Adrenal gland (tissue), 12 donors: ENCODE measurements around the gene ZNF91. TPM values are rescaled to one million over a fixed set of nuclear protein-coding genes. Genes with fewer than 3 reads are reported as not detected.
"Not testable (repeated sequence)": the region's sequence is repeated elsewhere in the genome, so short reads cannot be mapped to it uniquely, and the experiment has no call there.

ENCODE experiments used
- DNase-seq, 7 donors: peaks; one replicate each; pipeline ENCODE4 v3.0.0-alpha.2; 2019 to 2020
- H3K27ac ChIP-seq, 5 donors: fragments of 200-600 bp; sonication (generic) in 4 of 5; 1 replicate in 3 of 5; 2 replicates in 2 of 5; pipeline versions ENCODE4 v1.5.1 to v1.8.0; 2016 to 2020; ENCODE audit warnings: mild to moderate bottlenecking in 1 of 5
- H3K27me3 ChIP-seq: fragments of 200-600 bp; 2 replicates; pipeline ENCODE4 v1.8.0; 2021
- H3K36me3 ChIP-seq, 2 donors: fragments of 200-600 bp; replicated peaks in 1 of 2; 1 replicate in 1 of 2; 2 replicates in 1 of 2; pipeline versions ENCODE4 v1.5.1 to v1.8.0; 2018 to 2022
- H3K4me1 ChIP-seq, 2 donors: fragments of 200-600 bp; replicated peaks in 1 of 2; 1 replicate in 1 of 2; 2 replicates in 1 of 2; pipeline versions ENCODE4 v1.5.1 to v1.8.0; 2018 to 2021
- H3K4me3 ChIP-seq, 4 donors: fragments of 200-600 bp; sonication (generic) in 3 of 4; one replicate each; pipeline ENCODE4 v1.5.1; 2016 to 2018
- H3K9me3 ChIP-seq, 3 donors: fragments of 200-600 bp; sonication (generic) in 1 of 3; replicated peaks in 1 of 3; 1 replicate in 2 of 3; 2 replicates in 1 of 3; pipeline versions ENCODE4 v1.5.1 to v1.8.0; 2016 to 2021
- CTCF ChIP-seq, 6 experiments: fragments of 450-650 bp in 4 of 6; fragments of 200-600 bp in 2 of 6; sonication (generic) in 1 of 6; IDR thresholded peaks; 1 replicate in 5 of 6; 2 replicates in 1 of 6; pipeline versions ENCODE4 v1.5.1 to v1.8.0; 2016 to 2021; ENCODE audit warnings: antibody characterized with exemption in 6 of 6, mild to moderate bottlenecking in 2 of 6, moderate library complexity in 1 of 6
- POLR2A ChIP-seq, 2 donors: fragments of 450-650 bp; IDR thresholded peaks; one replicate each; pipeline ENCODE4 v1.6.1; 2017; ENCODE audit warnings: antibody characterized with exemption in 2 of 2, mild to moderate bottlenecking in 2 of 2, moderate library complexity in 1 of 2
- WGBS, 4 donors: extraction: QIAGEN DNeasy Blood & Tissue Kit in 2 of 4; methylation state at CpG; one replicate each; pipeline versions ENCODE4 v1.1.5 to v1.1.7; 2013 to 2017; 5-methylcytosine and 5-hydroxymethylcytosine counted together
- intact Hi-C, 2 donors: fragments of 100-400 bp; cut with DNase I; formaldehyde crosslinking; loops; one replicate each; pipeline versions ENCODE4 v1.14.1 to v1.15.0; 2022 to 2023
- polyA plus RNA-seq, 3 donors: library from polyadenylated mRNA; stranded (reverse); fragments of 200-250 nt in 2 of 3; fragments of 350-450 nt in 1 of 3; fragmentation: Illumina TruSeq in 1 of 3; extraction: RNeasy Lipid Tissue Mini Kit (QIAGEN cat#74804) in 1 of 3; gene quantifications; one replicate each; pipeline ENCODE4 v1.2.3, GENCODE V29; 2013 to 2014
- total RNA-seq, 9 donors: library from RNA; depleted of rRNA in 4 of 9; stranded (reverse); fragments of >200 nt in 4 of 9; fragments of 120-200 nt in 1 of 9; fragmentation: NEBNext Ultra II Directional in 1 of 9; extraction: Animal tissue kit (Norgen Biotek cat#: 25700) in 1 of 9; gene quantifications; one replicate each; pipeline versions ENCODE4 v1.1.0 to v1.2.4, GENCODE V29; 2013 to 2023
- donor health status: healthy with polysubstance abuse.
- donor health status: Bipolar disorder and iron deficiency.
- donor health status: DM: yes; HTN: yes; CAD: no.
- donor health status: DM: no; HTN: no; CAD: no.
- donor health status: DM: no; HTN: no; CAD: no.
- donor health status: DM: yes; HTN: yes; CAD: no.

Gene ZNF91
- total and polyA plus RNA-seq, 12 donors: 12.9 to 81.1 (median 35.8) TPM

GRCh38 chr19:23399443-23399842 lies 4.2 kb upstream of the ZNF91 start:
- no peaks in the 10 kb centered on the region for H3K36me3 ChIP-seq
- no peak overlapping the region for H3K4me3 ChIP-seq
- no peak for TF ChIP-seq CTCF (IDR thresholded peaks at IDR 0.05)
- no peak for TF ChIP-seq POLR2A (IDR thresholded peaks at IDR 0.05)
- WGBS, 4 donors: 75 to 98% (median 92%) methylated on average over 3 of the region's 3 CpGs
- no peaks in the 10 kb centered on the region for H3K9me3 ChIP-seq
- H3K4me1 ChIP-seq: no peaks in the 10 kb centered on the region
- DNase-seq: no peak
- no peak overlapping the region for H3K27ac ChIP-seq
- H3K27me3 ChIP-seq: no peaks in the 10 kb centered on the region
- intact Hi-C loops: no loop called here

GRCh38 chr19:23395722-23396117 lies 449 bp upstream of the ZNF91 start:
- H3K4me3 ChIP-seq, intact Hi-C loops, DNase-seq, H3K9me3 ChIP-seq, H3K27me3 ChIP-seq, H3K36me3 ChIP-seq: not testable (repeated sequence)
- H3K27ac ChIP-seq: peak overlapping the region in 2 of 5 donors; percentile 38 to 97
- peaks cover 7 to 33% of the 10 kb centered on the region in 2 donors for H3K4me1 ChIP-seq
- 86 to 92% (median 92%) methylated on average over 10 of the region's 10 CpGs for WGBS, 4 donors

DNA sequence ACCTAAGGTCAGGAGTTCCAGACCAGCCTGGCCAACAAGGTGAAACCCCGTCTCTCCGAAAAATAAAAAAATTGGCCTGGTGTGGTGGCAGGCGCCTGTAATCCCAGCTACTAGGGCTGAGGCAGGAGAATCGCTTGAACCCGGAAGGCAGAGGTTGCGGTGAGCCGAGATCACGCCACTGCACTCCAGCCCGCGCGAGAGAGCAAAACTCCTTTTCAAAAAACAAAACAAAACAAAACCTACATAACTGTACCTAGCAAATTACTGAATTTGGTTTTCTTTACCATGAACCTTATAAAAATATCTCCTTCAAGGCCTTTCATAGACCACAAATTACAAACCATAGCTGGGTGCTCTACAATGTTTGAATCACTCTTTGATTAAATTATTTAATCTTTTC lies 760 bp downstream of the ZNF91 start:
- H3K36me3 ChIP-seq: no peaks in the 10 kb centered on the region
- WGBS, 4 donors: 1 to 3% (median 1%) methylated on average over 9 to 11 of the region's 11 CpGs
- intact Hi-C loops: no loop called here
- H3K4me1 ChIP-seq: peaks cover 7 to 33% of the 10 kb centered on the region in 2 donors
- no peaks in the 10 kb centered on the region for H3K27me3 ChIP-seq
- H3K27ac ChIP-seq: peak overlapping the region in 4 of 5 donors; percentile 88 to 99 (median 96)
- peak; percentile 33 to 73 (median 62) for DNase-seq
- peak overlapping the region; percentile 39 to 90 (median 82) for H3K4me3 ChIP-seq
- no peaks in the 10 kb centered on the region for H3K9me3 ChIP-seq
- no peak for TF ChIP-seq CTCF (IDR thresholded peaks at IDR 0.05)
- no peak for TF ChIP-seq POLR2A (IDR thresholded peaks at IDR 0.05)

DNA sequence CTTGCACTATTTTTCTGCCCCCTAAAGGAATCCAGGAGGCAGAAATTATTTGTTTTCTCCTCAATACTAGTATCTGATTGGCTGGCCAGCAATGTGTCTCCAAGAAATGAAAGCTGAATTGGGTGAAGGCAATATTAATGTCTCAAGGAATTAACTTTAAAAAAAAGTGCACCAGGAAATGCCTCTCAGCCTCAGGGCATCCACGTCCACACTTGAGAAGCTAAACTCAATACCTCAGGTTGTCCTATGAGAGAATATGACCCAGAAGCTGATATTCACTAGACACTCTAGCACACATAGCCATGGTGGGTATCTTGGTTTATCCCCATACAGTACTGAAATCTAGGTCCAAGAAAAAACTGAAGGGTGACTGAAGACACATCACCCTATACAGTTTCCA lies 2.1 kb downstream of the ZNF91 start:
- no peak for DNase-seq
- no peak for TF ChIP-seq POLR2A (IDR thresholded peaks at IDR 0.05)
- TF ChIP-seq CTCF (IDR thresholded peaks at IDR 0.05): no peak
- H3K27me3 ChIP-seq: no peaks in the 10 kb centered on the region
- H3K4me3 ChIP-seq: no peak overlapping the region
- intact Hi-C loops: no loop called here
- H3K9me3 ChIP-seq: no peaks in the 10 kb centered on the region
- peaks cover 7 to 33% of the 10 kb centered on the region in 2 donors for H3K4me1 ChIP-seq
- H3K36me3 ChIP-seq: no peaks in the 10 kb centered on the region
- no peak overlapping the region for H3K27ac ChIP-seq
- WGBS, 4 donors: 75 to 96% (median 79%) methylated on average over 1 of the region's 1 CpG

- intact Hi-C loops: no loop called here
- Histone ChIP-seq H3K4me3 (no peak overlapping the region), H3K4me1 (peaks cover 7 to 33% of the 10 kb centered on the region in 2 donors), H3K36me3 (no peaks in the 10 kb centered on the region), H3K9me3 (peaks cover 0 to 2% (median 0%) of the 10 kb centered on the region in 3 donors), H3K27ac (no peak overlapping the region), H3K27me3 (no peaks in the 10 kb centered on the region)
- TF ChIP-seq CTCF (IDR thresholded peaks at IDR 0.05) (no peak), POLR2A (IDR thresholded peaks at IDR 0.05) (no peak)
- no peak for DNase-seq
Observed at GRCh38 chr19:23391236-23391635, 4.0 kb downstream of the ZNF91 start.
